SH-SY5Y (cell line): Measurements from ENCODE around the gene SNX2.

Experiments
- GATA2 ChIP-seq: IDR thresholded peaks from 2 replicates; pipeline ENCODE4 v1.6.1; 2011; ENCODE audit warnings: mild to moderate bottlenecking, low read depth, low read length
- GATA3 ChIP-seq: IDR thresholded peaks from 2 replicates; pipeline ENCODE4 v1.6.1; 2011; ENCODE audit warnings: low read depth, mild to moderate bottlenecking, low read length, moderate library complexity

Gene SNX2

GRCh38 chr5:122788371-122788770 lies 13.5 kb downstream of the SNX2 start:
- TF ChIP-seq GATA3: no peak
- TF ChIP-seq GATA2: no peak

- TF ChIP-seq GATA3 (no peak), GATA2 (no peak)
These were observed 14.1 kb downstream of the SNX2 start for GRCh38 chr5:122788996-122789395.

- TF ChIP-seq GATA2 (no peak), GATA3 (no peak)
These were observed 14.7 kb downstream of the SNX2 start for GRCh38 chr5:122789461-122790171.

GRCh38 chr5:122790354-122791103 lies 15.6 kb downstream of the SNX2 start:
- TF ChIP-seq GATA2: no peak
- TF ChIP-seq GATA3: no peak

GRCh38 chr5:122805481-122805880 lies 30.6 kb downstream of the SNX2 start:
- TF ChIP-seq GATA2 (no peak), GATA3 (no peak)

GRCh38 chr5:122810405-122810804 lies 35.5 kb downstream of the SNX2 start:
- TF ChIP-seq GATA2 (no peak), GATA3 (no peak)

- TF ChIP-seq GATA3: no peak
- no peak for TF ChIP-seq GATA2
These were observed 40.4 kb downstream of the SNX2 start for GRCh38 chr5:122815218-122815767.

- TF ChIP-seq GATA2: no peak
- no peak for TF ChIP-seq GATA3
These were observed 41.9 kb downstream of the SNX2 start for GRCh38 chr5:122816756-122817155.

GRCh38 chr5:122831984-122832383 lies 57.1 kb downstream of the SNX2 start:
- TF ChIP-seq GATA3: no peak
- no peak for TF ChIP-seq GATA2

GRCh38 chr5:122835681-122836080 lies 60.8 kb downstream of the SNX2 start:
- no peak for TF ChIP-seq GATA2
- no peak for TF ChIP-seq GATA3

- TF ChIP-seq GATA3 (no peak), GATA2 (no peak)
These were observed 62.1 kb downstream of the SNX2 start for GRCh38 chr5:122836947-122837346.

GRCh38 chr5:122839731-122840130 lies 64.9 kb downstream of the SNX2 start:
- TF ChIP-seq GATA3: no peak
- no peak for TF ChIP-seq GATA2

GRCh38 chr5:122842016-122842580 lies 67.2 kb downstream of the SNX2 start:
- TF ChIP-seq GATA3 (no peak), GATA2 (no peak)

GRCh38 chr5:122844136-122844909 lies 69.4 kb downstream of the SNX2 start:
- TF ChIP-seq GATA2 (no peak), GATA3 (no peak)
